HG02678 (cell line): ENCODE data around the gene N4BP2L2.
"Not testable (repeated sequence)": the region's sequence is repeated elsewhere in the genome, so short reads cannot be mapped to it uniquely, and the experiment has no call there.

Experiments
- ATAC-seq: cut with Tn5 transposase; IDR thresholded peaks from one replicate; pipeline ENCODE4 v1.9.1; 2021; ENCODE audit warnings: mild to moderate bottlenecking, moderate library complexity; ENCODE audit not compliant: unreplicated experiment

N4BP2L2 gene

DNA sequence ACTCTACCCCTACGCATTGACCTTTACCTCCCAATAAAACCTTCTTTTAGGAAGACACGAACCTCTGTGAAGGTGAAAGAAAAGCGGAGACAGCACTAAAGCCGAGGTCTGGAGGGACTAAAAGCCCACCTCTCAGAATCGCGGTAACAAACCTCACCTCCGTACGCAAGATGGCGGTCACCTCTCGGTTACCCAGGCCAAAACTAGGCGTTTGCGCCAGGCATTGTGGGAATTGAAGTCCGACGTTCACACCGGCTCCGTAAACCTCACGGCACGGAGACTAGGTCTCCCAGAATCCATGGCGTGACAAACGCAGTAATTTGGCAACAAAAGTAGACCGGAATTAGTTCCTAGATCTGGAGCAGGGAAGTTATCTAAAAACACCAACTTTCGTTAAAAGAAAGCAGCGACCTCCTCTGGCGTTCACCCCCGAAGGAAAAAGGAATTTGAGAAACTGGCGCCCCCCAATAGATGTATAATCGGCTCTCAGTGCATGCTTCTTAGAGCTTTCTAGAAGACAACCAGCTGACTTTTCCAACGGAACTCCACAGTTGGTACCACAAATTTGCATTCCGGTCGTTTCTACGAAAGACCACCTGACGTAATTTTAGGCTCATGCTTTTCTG, at the start of gene N4BP2L2:
Gene N4BP2L2 (minus strand): TSS at position 175 of the 626 bp plus-strand sequence. CDS start 1,768 bp downstream, outside the sequence.
- peak; percentile 98 for ATAC-seq

DNA sequence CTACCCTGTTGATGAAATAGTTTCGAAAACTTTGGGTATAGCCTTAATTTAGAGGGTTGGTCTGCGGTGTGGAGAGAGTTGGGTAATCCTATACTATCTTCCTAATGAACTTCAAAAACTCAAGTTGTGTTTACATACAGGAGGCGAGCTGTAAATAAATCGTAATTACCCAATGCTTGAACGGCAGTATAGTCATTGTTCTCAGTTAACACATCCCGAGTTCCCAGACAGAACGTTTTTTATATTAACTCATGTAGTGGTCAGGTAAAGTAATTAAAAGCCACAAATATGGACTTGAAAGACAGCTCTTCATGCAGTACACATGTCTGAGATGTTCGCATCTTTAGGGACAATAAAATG, 49.2 kb upstream of the N4BP2L2 start:
- no peak for ATAC-seq

DNA sequence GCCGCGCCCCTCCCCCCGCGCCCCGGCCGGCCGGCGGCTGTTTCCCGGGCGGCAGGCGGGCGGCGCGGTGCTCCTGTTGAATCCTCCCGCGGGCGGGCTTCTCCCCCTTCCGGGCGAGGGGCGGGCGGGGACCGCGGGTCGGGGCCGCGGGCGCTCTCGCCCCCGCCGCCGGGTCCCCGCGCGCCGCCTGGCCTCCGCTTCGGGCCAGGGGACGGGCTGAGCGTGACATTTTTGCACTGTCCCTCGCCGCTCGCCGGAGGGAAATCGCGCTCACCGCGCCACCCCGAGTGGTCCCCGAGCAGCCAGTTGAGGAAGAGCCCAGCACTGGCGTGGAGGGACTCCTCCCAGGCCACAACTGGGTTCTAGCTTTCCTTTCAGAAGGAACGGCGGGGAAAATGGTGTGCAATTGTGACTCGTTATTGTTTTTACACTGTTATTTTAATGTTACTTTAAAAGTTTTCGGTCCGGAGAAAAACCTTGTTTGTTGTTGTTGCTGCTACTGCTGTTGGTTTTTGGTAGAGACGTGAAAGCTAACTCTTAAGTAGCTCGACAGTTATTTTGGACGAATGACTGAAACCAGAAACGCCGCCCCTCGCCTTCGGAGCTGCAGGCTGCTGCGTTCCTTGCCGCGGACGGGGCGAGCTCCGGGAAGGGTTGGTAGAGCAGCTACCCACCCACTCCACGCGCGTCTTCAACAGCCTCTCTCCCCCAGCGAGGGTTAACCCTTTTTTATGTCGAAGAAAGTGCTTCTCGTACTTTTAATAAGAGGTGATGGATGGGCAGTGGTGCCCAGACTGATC, 48.6 kb upstream of the N4BP2L2 start:
- peak; percentile 33 for ATAC-seq

DNA sequence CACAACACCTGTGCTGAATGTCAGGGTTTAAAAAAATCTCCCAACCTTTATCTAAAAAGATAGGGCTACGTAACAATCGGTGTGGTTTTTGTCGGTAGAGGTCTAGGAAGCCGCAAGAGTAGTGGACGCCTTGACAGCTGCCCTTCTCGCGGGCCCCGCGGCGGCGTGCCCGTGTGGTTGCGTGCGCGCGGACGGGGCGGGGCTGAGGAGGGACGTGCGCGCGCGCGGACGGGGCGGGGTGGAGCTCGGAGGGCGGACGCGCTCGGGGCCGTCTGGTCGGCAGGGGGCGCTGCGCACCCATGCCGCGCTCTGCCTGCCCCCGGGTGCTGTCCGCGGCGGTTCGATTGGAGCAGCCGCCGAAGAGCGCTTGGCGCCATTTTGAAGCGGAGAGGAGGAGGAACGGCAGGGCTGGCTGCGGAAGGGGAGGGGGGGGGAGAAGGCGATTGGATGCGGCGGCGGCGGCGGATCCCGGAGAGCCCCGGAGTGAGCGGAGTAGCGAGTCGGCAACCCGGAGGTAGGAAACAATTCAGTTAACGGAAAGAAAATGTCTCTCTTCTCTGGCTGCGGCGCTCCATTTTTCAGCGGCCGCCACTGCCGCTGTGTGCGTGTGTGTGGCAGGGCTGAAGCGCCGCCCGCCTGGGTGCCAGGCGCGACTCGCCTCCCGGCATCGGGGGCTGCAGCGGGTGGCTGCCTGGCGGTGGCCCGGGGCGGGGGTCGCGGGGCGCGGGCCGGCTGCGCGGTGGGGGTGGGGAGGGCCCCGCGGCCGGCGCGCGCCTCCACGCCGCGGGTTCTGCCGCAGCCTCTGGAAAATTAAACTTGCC, 47.7 kb upstream of the N4BP2L2 start, which contains the start of gene PDS5B:
Gene PDS5B (plus strand): TSS at position 373 of the 821 bp plus-strand sequence. CDS start 62,321 bp downstream, outside the sequence.
- ATAC-seq: peak; percentile 85

DNA sequence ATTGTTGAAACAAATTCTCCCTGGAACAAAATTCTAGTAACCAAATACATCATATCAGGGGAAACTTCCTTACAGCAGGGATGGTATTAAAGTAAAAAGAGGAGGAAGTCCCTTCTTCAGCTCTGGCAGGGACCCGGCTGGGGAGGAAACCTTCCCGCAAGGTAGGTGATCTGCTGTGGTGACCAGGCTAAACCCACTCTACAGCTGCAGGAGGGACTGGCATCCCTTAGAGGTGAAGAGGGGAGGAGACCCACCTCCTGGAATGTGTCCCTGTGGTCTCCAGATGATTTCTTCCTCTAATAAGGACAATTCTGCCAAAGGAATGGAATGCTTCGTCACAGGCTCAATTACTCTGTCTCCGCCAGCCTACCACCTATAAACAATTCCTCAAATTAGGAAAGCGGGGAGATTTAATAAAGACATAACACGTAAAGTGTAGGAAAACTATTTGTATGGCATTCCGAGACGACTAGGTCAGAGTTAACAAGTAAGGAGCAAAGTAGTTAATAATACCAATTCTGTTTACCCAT, 47.0 kb upstream of the N4BP2L2 start:
- no peak for ATAC-seq

DNA sequence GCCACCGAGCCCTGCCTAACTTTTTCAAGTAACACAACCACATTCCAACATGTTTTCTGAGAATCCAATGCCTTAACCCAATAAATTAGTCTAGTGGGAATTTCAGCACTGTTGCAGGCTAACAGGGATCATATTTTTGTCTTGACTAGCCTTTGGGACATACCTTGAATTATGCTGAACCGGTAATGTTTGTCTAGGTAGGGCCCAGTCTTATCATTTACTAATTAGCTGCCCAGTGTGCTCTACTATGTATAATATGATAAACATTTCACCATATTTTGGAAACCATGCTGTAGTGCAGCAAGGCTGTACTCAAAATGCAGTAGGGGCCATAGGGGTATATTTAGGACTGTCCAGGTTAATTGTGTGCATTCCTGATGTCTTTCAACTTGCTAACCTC, 44.4 kb upstream of the N4BP2L2 start:
- no peak for ATAC-seq

DNA sequence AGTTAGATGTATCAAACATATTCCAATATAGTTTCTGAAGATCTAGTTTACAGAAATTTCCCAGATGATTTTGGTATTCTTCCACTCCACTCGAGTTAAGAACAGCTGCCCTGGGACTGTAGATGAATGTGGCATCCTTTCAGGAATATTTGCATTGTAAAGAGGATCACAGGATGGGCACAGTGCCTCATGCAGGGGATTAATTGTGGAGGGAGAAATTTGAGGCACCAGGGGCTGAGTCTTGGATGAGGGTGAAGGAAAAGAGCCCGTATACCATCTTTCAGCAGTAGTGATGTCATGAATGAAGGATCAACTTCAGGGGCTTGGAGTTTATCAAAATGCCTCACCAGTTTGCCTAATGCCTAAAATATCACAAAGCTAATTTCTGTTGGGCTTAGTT, 43.7 kb upstream of the N4BP2L2 start:
- no peak for ATAC-seq

DNA sequence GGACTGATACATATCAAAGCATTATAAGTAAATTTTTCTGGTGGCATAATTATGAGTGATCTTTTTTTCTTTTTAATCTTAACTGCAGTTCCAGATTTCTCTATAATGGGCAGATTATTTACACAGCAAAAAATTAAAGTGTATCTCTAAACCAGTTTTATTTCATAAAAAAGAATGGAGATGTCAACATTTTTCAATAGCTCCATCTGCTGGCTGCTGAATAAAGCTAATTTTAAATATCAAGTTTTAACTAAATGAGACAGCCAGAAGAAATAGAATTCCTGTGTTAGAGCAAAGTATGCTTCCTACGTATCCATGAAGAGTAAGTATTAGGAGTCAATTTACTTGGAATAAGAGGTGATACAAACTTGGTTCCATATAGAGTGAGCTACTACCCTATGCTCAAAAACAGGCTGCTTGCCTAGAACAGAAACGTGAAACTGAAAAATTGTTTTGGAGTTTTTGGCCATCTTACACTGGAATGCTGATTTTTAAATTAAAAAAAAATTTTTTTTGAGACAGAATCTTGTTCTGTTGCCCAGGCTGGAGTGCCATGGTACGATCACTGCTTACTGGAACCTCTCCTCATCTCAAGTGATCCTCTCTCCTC, 42.7 kb upstream of the N4BP2L2 start:
- no peak for ATAC-seq

DNA sequence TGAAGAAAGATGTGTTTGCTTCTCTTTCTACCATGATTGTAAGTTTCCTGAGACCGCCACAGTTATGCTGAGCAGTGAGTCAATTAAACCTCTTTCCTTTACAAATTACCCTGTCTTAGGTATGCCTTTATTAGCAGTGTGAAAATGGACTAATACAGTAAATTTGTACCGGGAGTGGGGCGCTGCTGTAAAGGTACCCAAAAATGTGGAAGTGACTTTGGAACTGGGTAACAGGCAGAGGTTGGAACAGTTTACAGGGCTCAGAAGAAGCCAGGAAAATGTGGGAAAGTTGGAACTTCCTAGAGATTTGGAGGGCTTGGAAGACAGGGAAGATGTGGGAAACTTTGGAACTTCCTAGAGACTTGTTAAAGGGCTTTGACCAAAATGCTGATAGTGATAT, 38.4 kb upstream of the N4BP2L2 start:
- ATAC-seq: no peak

DNA sequence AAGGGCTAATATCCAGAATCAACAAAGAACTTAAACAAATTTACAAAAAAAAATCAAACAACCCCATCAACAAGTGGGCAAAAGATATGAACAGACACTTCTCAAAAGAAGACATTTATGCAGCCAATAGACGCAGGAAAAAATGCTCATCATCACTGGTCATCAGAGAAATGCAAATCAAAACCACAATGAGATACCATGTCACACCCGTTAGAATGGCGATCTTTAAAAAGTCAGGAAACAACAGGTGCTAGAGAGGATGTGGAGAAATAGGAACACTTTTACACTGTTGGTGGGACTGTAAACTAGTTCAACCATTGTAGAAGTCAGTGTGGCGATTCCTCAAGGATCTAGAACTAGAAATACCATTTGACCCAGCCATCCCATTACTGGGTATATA, 37.1 kb upstream of the N4BP2L2 start:
- ATAC-seq: not testable (repeated sequence)

DNA sequence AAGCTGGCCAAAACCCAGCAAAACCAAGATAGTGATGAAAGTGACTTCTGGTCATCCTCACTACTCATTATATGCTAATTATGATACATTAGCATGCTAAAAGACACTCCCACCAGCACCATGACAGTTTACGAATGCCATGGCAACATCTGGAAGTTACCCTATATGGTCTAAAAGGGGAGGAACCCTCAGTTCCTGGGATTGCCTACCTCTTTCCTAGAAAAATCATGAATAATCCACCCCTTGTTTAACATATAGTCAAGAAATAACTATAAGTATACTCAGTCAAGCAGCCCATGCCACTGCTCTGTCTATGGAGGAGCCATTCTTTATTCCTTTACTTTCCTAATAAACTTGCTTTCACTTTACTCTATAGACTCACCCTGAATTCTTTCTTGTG, 22.2 kb upstream of the N4BP2L2 start:
- ATAC-seq: not testable (repeated sequence)

DNA sequence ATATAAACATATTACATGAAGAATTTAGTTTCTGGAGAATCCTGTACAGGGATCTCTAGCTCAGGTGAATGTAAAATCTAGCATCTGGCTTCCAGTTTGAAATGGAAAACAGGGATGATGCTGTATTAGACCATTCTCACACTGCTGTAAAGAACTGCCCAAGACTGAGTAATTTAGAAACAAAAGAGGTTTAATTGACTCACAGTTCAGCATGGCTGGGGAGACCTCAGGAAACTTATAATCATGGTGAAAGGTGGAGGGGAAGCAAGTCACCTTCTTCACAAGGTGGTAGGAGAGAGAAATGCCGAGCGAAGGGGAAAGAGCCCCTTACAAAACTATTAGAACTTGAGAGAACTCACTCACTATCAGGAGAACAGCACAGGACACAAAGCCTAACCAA, 17.0 kb upstream of the N4BP2L2 start:
- no peak for ATAC-seq

DNA sequence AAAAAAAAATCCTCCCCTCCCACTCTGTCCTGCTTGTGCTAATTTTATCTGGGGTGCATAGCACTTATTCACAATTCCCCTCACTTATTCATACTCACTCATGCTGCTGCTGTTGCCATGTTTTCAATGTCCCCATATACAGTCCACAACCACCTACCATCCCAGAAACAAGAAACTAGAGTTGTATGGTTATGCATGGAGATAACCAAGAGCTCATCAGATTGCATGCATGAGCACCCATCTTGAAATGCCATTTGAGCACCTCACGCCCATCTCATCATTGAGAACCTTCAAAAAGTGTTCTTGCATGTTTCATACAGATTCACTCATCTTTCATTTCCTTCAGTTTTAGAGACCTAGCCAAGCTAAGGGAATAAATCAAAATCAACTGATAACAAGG, 15.1 kb upstream of the N4BP2L2 start:
- ATAC-seq: no peak

DNA sequence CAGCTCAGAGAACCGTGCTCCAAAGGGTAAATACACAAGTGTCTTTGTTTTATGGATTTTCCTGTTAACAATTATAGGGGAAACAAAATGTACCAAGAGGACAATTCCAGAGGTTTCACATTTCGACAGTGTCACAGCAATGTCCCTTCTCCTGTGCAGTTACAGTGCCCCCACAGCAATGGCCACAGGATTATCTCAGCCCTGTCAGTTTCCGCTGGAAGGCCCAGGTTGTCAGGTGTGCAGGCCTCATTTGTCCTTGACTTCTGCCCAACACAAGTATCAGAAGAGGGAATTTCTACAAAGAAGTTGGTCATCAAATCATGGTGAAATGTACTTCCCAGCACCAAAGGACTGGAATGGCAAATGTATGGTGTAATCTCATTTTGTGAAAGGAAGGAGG, 11.2 kb upstream of the N4BP2L2 start:
- no peak for ATAC-seq

DNA sequence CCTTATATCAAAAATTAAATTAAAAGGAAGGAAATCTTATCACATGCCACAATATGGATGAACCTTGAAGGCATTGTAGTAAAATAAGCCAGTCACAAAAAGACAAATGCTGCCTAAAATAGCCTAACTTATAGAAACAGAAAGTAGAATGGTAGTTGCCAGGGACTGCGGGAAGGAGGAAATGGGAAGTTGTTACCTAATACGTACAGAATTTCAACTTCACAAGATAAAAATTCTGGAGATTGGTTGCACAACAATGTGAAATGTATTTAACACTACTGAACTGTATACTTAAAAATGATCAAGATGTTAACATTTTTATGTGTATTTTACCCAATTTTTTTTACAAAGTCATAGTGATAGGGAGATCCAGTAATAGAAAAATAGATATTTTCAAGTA, 10.2 kb upstream of the N4BP2L2 start:
- ATAC-seq: no peak

DNA sequence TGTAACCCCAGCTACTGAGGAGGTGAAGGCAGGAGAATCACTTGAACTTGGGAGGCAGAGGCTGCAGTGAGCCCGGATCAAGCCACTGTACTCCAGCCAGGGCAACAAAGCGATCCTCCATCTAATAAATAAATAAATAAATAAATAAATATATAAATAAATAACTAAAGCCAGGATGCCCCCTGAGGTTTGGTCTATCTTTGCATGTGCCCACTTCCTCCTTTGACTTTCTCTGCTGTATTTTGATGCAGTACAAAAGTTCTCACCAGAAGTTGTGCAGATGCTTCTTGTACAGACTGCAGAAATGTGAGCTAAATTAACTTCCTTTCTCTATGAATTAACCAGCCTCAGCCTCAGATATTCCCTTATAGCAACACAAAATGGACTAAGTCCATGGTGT, 6.5 kb upstream of the N4BP2L2 start:
- ATAC-seq: no peak

DNA sequence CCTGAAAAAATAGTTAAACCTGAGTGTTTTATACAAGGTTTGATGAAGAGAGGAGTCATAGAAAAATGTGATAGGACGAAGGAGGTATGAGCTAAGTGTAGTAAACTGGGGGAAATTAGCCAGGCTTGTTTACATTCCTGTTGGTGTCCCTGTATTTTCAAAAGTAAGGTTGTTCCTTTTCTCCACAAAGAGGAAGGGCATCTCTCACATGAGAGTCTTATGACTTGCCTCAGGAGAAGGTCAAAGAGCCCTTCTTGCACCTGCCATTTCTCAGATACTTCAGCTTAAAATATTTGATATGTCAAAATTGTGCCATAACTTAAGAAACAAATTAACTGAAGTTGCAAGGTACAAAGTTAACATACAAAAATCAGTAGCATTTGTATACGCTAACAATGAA, 3.6 kb upstream of the N4BP2L2 start:
- no peak for ATAC-seq

DNA sequence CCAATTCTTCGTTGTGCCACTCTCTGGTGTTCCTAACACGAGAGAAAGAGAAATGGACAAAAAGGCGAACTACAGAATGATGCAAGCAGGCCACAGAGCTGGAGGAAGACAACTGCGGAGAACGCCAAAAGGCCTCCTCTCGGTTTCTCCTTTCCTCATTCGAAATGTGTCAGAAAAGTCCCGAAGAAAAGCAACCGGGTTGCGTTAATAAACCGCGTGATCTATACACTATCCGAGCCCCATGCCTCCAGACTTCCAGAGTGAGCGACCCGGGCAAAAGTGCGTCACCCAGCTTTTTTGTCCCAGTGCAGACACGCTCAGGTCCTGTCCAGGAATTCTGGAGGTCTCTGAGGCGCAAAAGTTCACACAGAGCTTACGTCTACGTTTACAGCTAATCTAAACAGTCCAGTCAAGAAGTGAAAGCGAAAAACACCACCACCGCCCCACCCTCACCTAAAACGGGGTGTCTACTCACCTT, 413 bp downstream of the N4BP2L2 start:
- peak; percentile 79 for ATAC-seq

DNA sequence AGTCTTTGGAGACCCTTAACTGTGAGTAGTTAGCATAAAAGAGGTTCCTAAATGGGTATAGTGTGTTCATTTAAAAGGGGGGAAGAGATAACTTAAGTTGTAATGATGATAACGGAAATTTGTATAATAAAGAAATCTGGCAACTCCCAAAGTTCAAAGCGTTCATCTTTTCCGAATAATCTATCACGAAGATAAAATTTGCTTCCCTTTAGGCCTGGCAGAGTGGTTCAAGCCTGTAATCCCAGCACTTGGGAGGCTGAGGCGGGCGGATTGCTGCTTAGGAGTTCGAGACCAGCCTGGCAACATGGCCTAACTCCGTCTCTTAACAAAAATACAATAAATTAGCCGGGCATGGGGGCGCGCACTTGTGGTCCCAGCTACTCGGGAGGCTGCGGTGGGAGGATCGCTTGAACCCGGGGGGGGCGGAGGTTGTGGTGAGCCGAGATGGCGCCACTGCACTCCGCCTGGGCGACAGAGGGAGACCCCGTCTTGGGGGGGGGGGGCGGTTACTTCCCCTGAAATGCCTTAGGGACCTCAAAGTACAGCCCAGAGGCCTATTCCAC, 934 bp downstream of the N4BP2L2 start:
- no peak for ATAC-seq

DNA sequence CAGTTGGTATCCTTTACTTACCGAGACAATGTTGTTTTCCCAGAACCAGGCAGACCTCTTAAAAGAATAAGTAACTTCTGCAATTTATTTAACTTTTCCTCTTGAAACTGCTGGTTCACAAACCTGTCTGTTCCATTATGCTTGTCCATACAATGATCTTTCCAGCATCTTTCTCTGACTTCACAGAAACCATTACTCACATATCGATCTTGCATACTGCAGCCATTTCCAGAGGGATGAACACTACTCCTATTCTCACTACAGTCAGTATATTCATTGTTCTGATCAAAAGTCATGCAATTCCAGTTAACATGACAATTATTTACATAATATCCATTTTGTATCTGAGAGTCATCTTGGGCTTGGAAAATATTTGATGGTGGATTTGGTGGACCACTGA, 2.8 kb downstream of the N4BP2L2 start:
- no peak for ATAC-seq
